GF-D8 (cell line): ENCODE data around the gene PIM2.
"Not testable (repeated sequence)": the region's sequence is repeated elsewhere in the genome, so short reads cannot be mapped to it uniquely, and the experiment has no call there.

ENCODE experiments used
- DNase-seq: peaks from one replicate; lab custom pipeline; 2025; lab: John Stamatoyannopoulos, UW

PIM2 gene

DNA sequence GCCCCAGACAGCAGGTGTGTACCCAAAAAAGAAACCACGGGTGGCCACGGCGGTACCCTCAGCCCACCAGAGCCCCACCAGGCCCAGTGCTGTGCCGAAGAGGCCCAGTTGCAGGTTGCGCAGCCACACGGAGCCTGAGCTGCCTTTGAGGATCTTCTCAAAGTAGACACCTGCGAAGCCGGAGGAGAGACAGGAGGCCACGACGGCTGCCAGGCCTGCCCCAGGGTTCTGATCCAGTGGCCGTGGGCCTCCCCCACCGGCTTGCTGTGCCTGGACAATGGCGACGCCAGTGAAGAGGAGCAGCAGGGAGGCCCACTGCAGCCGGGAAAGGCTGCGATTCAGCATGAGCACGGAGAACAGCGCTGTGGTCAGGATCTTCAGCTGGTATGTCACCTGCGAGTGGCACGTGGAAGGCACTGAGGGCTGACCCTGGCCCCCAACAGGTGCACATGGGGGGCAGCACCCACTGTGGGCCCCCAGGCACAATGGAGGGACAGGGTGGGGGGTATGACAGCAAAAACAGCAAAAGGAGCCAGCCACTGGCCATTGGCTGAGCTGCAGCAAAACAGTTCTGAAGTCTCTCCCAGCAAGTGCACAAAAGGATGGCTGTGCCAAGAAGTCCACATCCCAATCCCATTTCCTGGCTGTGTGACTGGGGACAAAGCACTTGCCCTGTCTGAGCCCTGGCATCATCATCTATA is 13.6 kb downstream of the PIM2 start:
- no peak for DNase-seq

DNA sequence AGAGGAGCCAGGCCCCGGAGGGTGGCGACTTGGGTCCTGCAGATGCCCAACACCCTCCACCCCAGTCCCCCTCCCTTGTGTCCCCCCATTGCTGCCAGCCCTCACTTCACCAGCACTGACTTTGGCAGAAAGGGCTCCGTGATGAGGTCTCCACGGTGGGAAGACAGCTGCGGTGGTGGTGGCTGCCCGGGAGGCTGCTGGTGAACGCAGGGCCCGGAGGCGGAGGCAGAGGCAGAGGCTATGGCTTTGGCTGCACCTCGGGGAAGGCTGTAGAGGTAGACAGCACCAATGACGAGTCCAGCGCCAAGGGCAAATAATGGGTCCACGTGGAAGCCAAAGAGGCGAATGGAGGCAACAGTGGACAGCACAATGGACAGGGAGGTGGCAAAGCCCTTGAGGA is 14.2 kb downstream of the PIM2 start:
- no peak for DNase-seq

DNA sequence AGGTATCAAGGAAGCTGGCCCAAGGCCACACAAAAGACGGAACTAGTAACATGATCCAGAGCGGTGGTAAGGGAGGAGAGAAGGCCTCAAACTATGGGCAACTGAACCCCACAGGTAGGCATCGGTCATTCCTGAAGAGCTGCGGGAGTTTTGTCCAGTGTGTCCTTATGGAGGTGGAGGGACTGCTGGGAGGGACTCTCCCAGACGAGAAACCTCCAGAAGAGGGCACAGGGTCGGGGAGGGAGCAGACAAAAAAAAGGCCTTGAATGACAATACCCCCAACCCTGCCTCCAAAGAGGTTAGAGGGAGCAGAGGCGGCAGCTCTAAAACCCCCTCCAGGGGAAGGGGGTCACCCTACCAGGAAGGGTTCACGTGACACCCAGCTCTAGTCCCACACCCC is 14.6 kb downstream of the PIM2 start:
- no peak for DNase-seq

DNA sequence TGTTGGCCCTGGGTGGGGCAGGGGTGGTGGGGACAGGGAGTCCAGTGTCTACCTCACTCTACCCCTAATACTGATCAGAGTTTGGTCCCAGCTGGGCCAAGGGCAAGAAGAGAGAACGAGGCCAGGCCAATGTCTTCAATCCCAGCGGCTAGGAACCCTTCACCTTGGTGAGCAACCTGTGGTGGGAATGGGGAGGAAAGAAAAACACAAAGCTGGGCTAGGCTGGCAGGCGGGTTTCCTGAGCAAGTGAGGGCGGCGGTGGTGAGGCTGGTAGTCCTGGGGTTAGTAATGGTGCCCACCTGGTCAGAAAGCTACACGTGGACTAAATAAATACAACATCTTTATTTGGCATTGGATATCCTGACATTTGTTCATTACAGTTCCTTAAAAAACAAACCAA is 15.5 kb downstream of the PIM2 start:
- DNase-seq: no peak

DNA sequence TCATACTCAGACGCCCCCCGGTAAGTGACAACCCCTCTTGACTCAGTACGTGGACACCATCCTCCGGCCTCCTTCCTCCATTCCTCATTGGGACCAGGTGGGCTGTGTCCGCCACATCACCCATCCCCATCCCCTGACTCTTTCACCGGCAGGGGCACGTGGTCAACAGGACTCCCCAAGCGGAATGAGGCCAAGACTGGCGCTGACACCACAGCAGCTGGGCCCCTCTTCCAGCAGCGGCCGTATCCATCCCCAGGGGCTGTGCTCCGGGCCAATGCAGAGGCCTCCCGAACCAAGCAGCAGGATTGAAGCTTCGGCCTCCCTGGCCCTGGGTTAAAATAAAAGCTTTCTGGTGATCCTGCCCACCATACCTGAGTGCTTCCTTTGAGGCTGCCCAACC is 16.0 kb downstream of the PIM2 start:
- no peak for DNase-seq

DNA sequence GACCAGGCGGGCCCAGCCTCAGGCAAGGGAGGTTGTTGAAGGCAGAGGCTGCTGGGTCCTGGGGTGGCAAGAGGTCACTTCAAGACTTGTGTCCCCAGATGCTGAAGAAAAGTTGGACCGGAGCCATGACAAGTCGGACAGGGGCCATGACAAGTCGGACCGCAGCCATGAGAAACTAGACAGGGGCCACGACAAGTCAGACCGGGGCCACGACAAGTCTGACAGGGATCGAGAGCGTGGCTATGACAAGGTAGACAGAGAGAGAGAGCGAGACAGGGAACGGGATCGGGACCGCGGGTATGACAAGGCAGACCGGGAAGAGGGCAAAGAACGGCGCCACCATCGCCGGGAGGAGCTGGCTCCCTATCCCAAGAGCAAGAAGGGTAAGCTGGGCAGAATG is 16.7 kb downstream of the PIM2 start:
- no peak for DNase-seq

DNA sequence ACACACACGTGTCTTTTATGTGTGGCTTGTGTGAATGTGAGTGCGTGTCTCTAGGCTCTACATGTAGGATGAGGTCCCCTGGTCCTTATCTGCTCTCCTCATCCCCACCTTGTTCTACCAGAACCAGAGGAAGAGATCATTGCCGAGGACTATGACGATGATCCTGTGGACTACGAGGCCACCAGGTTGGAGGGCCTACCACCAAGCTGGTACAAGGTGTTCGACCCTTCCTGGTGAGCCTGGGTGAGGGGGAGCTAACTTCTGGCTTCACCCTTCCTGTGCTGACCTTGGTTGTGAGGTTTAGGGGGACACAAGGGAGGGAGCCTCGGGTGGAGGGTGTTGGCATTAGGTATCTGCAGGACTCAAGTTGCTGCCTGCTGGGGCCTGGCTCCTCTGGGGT is 17.8 kb downstream of the PIM2 start:
- DNase-seq: no peak

DNA sequence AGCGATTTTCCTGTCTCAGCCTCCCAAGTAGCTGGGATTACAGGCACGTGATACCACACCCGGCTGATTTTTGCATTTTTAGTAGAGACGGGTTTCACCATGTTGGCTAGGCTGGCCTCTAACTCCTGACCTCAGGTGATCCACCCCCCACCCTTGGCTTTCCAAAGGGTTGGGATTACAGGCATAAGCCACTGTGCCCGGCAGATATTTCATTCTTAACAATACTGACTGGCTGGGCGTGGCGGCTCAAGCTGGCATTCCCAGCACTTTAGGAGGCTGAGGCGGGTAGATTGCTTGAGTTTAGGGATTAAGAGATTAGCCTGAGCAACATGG is 19.8 kb downstream of the PIM2 start:
- no peak for DNase-seq

DNA sequence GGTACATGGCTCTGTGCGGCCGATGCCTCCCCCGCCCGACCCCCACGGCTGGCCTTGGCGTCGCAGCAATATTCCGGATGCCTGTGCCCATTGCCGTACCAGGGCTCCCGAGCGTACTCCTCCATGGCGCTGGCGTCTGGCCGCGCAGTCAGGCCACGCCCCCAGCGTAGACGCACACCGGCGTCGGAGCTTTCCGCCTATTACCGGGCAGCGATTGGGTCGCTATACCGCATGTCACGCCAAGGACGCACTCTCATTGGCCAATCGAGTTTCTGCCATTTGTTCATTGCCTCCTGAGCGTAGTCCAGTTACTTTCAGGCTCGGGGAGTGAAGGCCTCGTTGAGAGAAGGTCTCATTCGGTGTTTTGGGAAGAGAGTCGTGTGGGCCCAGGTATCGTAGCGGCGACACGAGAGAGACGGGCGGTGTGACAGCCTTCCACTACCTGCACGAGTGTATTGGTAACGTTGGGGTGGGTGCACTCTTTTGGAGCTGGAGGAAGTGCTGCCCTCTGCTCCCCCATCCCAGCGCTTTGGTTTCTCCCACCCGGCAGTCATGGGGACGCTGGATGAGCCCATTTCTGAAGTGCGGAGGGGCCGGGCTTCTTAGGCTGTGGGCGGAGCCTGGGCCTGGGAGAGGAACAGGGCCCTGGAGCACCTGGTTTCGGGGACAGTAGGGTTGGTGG is 21.1 kb downstream of the PIM2 start, which contains the start of the genes PQBP1 and TIMM17B:
TSS of gene PQBP1 (plus strand) at position 306 of the 682 bp plus-strand sequence. CDS start 580 bp downstream, outside the sequence.
TSS of gene TIMM17B (minus strand) at position 144 of the 682 bp plus-strand sequence. CDS start at position 125, 19 bp downstream.
- DNase-seq: peak; percentile 79

DNA sequence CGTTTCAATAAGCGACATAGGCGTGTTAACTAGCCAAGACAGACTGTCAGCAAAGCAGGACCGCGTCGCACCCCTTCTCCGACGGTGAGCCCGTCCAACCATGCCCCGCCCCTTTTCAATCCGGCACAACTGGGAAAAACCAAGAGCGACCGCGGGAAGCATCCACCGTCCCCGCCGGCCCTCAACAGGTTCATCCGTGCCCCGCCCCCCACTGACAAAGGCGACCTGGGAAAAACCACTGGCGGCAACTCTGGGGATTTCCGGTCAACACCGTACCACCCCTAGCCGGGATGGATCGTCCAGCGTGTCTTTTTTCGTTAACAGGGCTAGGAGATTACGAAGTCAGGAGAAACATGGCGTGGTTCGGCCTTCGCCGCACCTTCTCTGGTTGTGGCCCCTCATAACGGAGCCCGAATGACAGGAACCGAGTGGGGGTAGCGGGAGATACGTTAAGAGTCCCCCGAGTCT is 21.6 kb downstream of the PIM2 start:
- DNase-seq: peak; percentile 1

DNA sequence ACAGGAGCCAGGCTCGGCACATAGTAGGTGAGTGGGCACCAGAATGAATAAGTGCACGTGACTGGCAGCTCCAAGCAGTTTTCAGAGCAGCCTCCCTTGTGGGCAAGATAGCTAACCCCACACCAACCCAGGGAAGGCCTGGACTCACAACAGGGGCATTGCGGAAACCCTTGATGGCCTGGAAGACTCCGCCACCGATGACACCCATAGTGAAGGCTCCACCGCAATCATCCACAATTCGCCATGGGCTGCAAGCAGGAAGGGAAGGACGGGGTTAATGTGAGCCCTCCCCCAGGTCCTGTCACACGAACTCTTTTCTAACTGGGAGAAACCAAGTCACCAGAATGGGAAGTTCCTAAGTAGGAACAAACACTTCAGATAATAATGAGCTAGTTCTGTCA is 22.2 kb downstream of the PIM2 start:
- DNase-seq: no peak

DNA sequence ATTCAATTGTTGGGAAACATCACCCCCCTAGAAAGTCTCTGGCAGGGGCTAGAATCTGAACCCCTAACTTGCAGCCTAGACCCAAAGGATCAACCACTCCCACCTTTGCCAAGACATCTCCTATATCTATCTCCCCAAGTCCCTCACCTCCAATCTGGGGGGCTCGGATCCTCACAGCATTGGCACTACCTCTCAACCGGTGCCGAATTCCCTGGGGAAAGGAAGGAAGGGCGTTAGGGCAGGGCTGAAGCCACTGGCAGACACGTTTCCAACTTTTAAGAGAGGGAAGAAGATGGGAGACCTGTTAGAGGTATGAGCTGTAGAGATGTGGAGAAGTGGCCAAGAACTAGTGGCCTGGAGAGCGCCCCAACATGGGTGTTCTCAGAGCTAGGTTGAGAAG is 23.9 kb downstream of the PIM2 start:
- no peak for DNase-seq

DNA sequence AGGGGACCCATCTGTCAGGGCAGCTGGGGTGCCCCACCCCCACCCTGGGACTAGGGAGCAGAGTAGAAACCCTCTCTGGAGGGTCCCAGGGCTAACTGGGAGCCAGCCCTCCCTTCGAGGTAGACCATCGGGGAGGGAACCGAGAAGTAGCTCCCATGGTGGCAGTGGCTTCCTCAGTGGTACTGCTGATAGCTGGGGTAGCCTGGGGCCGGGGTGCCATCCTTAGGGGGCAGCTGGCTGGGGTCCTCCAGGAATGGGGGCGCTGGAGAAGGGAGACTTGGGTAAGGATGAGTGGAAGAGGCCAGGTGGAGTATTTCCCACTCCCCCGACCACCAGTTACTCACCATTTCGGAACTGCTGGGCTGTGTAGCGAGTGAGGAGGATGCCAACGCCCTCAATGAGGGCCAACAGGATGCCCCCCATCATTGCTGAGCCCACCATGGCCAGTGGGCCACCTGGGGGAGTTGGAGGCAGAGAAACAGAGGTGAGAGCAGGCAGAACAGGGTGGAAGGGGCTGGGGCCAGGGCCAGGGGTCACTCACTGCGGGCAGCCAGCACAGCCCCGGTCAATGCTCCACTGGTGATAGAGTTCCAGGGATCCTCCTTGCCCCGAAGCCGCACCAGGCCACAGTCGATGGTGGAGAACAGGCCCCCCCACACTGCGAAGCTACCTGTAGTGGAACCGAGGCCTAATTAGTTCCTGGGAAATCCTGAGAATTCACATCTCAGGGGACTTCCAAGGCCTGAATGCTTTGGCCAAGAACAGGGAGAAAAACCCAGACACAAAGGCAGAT is 25.1 kb downstream of the PIM2 start:
- no peak for DNase-seq

DNA sequence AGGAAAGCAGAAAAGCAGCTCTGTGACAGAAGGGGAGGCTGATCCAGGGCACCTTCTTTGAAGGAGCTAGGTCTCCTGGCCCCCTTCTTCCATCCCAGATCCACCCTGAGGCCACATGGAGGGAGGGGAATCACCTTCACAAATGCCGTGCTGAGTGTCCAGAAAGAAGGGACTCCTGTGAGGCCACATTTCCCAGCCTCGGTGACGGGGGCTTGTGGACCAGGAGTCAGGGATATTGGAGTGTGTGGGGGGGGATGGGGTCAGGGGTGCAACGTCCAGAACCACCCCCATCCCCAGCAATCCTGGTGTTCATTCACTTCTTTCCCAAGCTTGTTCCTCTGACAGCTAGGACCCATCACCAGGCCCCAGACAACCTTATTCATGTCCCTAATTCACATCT is 25.9 kb downstream of the PIM2 start:
- no peak for DNase-seq

DNA sequence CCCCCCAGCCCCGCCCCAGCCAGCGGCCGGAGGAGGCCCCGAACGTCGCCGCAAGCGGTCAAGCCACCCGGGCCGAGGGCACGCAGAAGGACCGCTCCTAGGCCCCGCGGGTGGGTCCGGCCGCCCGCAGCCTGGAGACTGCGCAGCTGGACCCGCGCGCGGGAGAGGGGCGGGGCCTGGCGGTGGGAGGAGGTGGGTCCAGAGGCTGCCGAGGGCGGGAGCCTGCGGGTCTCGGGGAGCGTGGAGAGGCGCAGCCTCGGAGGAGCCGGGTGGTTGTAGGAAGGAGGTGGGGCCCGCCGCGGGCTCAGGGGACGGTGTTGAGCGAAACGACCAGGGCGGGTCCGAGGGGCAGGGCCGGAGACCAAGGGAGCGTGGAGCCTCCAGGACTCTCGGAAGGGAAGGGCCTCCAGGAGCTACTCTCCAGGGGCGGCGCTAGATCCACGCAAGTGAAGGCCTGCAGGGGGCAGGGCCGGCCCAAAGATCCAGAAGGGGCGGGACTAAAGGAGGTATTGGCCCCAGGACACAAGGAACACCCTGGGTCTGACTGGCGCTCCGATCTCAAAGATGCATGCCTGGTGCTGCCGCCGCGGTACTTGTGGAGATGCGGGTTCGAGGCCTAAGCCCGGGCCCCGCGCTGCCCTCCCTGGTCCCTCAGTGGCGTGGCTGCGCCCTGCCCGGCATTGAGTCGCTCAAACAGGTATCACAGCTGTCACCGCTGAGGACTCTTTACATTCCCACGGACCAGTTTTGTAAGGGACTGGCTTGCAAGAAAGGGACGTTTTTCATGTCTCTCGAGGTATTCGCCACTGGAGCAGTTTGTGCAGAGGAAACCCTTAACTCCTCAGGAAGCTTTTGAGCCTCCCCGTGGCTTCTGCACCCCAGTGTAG is 27.2 kb downstream of the PIM2 start:
- peak; percentile 39 for DNase-seq

DNA sequence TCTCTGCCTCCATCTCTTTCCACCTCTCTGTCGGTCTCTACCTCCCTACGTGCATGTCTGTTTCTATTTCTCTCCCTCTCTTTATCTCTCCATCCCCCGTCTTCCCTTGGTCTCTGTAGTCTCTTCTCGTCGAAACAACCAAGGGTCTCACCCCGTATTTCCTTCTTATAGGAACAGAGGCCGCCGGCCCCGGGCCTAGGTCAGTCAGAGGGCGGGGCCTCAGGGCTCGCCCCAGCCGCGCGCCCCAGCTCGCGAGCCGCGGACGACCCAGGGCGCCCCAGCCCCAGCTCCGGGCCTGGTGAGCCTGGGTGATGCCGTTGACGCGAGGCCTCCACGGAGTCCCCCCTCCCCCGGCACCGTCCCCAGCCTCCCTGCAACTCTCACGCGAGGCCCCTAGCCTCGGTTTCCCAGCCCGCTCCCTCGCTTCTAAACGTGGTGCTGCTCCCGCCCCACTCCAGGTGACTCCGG is 27.9 kb downstream of the PIM2 start:
- DNase-seq: no peak

DNA sequence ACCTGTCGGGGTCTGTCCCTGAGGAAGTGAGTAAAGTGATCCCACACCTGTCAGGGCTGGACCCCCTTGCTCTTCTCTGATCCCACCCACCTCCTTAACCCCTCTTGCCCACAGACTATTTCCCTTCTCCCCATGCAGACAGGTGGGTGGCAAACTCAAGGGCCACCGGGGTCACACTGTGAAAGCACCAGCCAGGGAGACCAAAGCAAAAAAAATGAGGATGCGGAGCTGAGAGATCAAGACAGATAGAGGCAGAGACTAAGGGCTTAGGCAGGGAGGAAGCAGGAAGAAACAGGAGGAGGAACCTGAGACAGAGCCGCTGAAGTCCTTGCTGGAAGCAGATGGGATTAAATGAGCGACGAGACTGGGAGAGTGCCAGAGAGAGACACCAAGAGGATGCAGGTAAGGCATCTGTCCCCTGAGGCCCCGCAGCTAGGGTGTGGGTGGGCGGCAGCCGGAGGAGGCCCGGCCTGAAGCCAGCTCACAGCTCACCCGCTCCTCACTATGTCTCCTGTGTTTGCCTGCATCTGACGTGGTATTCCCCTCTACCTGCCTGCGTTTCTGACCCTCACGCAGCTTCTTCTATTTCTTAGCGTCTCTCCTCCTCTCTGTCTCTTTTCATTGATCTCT is 28.4 kb downstream of the PIM2 start:
- DNase-seq: no peak

DNA sequence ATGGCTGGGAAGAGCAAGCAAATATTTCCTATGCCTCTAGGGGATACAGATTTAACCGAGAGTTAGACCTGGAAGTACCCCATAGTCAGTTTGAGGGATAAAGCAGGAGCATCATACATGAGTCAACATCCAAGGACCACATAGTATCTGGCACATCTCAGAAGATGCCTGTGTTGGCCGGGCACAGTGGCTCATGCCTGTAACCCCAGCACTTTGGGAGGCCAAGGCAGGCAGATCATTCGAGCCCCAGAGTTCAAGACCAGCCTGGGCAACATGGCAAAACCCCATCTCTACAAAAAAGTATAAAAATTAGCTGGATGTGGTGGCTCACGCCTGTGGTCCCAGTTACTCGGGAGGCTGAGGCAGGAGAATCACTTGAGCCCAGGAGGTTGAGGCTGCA is 32.2 kb downstream of the PIM2 start:
- DNase-seq: not testable (repeated sequence)

DNA sequence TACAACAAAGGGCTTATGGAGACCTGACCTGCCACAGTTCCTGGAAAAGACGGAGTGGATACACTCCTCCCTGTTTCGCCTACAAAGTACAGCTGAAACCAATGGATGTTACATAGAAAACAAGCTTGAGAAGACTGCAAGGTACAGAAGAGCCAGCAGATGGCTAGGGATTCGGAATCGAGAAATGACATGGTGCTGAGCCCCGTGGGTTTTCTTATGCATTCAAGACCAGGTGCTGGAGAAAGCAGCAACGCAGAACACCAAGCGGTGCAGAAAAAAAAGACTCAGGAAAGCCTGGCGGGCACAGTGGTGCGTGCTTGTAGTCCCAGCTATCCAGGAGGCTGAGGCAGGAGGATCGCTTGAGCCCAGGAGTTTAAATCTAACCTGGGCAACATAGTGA is 35.1 kb downstream of the PIM2 start:
- DNase-seq: no peak

DNA sequence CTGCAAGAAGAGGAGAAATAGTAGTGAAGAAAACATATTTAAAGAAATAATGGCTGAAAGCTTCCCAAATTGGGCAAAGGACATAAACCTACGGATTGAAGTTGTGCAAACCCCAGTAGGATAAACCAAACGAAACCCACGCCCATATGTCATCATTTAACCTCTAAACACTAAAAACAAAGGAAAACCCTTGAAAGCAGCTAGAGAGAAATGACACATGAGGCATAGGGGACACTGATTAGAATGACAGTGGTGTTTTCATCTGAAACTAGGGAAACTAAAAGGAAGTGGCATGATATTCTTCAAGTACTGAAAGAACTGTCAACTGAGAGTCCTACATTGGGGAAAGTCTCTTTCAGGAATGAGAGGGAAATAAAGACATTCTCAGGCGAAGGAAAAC is 41.9 kb downstream of the PIM2 start:
- not testable (repeated sequence) for DNase-seq

DNA sequence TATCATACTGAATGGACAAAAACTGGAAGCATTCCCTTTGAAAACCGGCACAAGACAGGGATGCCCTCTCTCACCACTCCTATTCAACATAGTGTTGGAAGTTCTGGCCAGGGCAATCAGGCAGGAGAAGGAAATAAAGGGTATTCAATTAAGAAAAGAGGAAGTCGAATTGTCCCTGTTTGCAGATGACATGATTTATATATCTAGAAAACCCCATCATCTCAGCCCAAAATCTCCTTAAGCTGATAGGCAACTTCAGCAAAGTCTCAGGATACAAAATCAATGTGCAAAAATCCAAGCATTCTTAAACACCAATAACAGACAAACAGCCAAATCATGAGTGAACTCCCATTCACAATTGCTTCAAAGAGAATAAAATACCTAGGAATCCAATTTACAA is 46.8 kb downstream of the PIM2 start:
- DNase-seq: not testable (repeated sequence)
